SK-N-MC (cell line): ENCODE results near the gene ZP3.
"Not testable (repeated sequence)": the region's sequence is repeated elsewhere in the genome, so short reads cannot be mapped to it uniquely, and the experiment has no call there.

ENCODE experiments used
- EZH2 ChIP-seq: fragments of 200-600 bp; sonication (generic); IDR thresholded peaks from one replicate; pipeline ENCODE4 v1.6.1; 2017; ENCODE audit warnings: antibody characterized with exemption
- POLR2AphosphoS5 ChIP-seq: IDR thresholded peaks from 2 replicates; pipeline ENCODE4 v1.6.1; 2012; ENCODE audit warnings: mild to moderate bottlenecking, low read depth, low read length, borderline replicate concordance

DNA sequence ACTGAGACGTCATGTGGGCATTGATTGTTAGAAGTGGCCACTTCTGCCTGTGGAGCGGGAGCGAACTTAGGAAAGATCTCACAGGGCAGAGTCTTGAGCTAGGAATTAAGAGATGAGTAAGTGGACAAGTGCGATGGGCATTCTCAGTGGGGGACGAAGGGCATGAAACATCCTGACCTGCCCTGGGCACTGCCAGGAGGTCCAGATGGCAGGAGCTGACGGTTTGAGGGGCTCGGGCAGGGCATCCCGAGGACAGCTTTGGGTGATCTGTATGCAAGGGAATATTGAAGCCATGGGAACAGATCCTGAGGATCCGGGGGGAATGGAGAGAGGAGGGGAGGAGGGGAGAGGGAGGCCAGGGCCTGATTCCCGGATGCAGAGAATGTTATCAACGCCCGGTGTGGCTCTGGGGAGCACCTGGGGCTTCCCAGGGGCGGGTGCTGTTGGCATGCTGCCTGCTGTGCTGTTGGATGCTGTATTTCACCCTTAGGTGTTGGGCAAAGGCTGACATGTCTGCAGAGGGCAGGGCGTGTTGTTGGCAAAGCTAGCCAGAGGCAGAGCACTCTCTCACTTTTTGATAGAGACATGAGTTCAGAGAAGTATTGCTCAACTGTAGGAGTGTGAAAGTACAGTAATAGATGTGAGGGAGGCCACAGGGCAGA, 43.1 kb downstream of the ZP3 start:
- TF ChIP-seq POLR2AphosphoS5, EZH2: not testable (repeated sequence)
